HUES64 (cell line): ENCODE measurements around the gene NUMB.
"Not testable (repeated sequence)": the region's sequence is repeated elsewhere in the genome, so short reads cannot be mapped to it uniquely, and the experiment has no call there.

Source experiments
- H3K27ac ChIP-seq: 2 replicates; pipeline ENCODE4 v1.7.0; 2013; ENCODE audit warnings: low read depth, low read length, inconsistent platforms
- H3K27me3 ChIP-seq: 2 replicates; pipeline ENCODE4 v1.6.1; 2013; ENCODE audit warnings: mild to moderate bottlenecking, low read length; ENCODE audit not compliant: insufficient read depth
- H3K36me3 ChIP-seq: 2 replicates; pipeline ENCODE4 v1.6.1; 2013; ENCODE audit warnings: mild to moderate bottlenecking, low read length; ENCODE audit not compliant: insufficient read depth
- H3K4me1 ChIP-seq: 2 replicates; pipeline ENCODE4 v1.6.1; 2013; ENCODE audit warnings: mild to moderate bottlenecking, low read length, moderate library complexity; ENCODE audit not compliant: insufficient read depth
- H3K4me3 ChIP-seq: 2 replicates; pipeline ENCODE4 v1.5.1; 2013; ENCODE audit warnings: mild to moderate bottlenecking, low read length, moderate library complexity
- H3K9ac ChIP-seq: 2 replicates; pipeline ENCODE4 v1.6.1; 2013; ENCODE audit warnings: mild to moderate bottlenecking, low read depth, low read length
- H3K9me3 ChIP-seq: 2 replicates; pipeline ENCODE4 v1.6.1; 2013; ENCODE audit warnings: low read depth, low read length; ENCODE audit not compliant: insufficient read depth
- WGBS: fragments of 150-250, 120-280 bp; methylation state at CpG from one replicate; pipeline ENCODE4 v1.1.7; 2013; ENCODE audit warnings: missing lambda C conversion rate; 5-methylcytosine and 5-hydroxymethylcytosine counted together

NUMB gene

DNA sequence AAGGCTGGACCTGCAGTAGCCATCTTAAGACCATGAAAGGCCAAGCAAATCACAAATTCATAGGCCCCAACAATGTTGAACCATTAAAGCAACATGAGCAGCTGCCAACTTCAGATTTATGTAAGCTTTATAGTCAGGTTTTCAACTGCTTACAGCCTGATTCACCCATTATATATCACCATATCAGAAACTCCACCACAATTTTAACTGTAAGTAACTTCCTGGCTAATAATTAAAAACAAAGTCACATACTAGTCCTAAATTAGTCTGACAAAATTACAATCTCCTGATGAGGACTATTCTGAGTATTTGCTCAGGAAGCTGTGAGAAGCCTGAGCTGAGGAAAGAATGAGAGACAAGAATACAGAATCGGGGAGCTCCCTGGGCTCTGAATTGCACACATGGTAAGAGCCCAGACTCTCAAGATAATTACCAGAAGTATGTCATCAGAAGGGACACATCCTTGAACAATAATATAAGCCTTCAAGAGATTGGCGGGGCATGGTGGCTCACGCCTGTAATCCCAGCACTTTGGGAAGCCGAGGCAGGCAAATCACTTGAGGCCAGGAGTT is 55.1 kb downstream of the NUMB start:
- WGBS, result 98% methylated on average over 4 of the region's 4 CpGs
- no peak overlapping the region for H3K27ac ChIP-seq
- peaks cover 8% of the 10 kb centered on the region; the same call in 1 of the 2 replicates for H3K36me3 ChIP-seq
- H3K4me1 ChIP-seq, result no peaks in the 10 kb centered on the region
- no peak overlapping the region for H3K9ac ChIP-seq
- H3K4me3 ChIP-seq, result no peak overlapping the region
- no peaks in the 10 kb centered on the region for H3K9me3 ChIP-seq
- no peaks in the 10 kb centered on the region for H3K27me3 ChIP-seq

GRCh38 chr14:73402579-73402978 is 55.8 kb downstream of the NUMB start:
- H3K27ac ChIP-seq, result no peak overlapping the region
- H3K4me3 ChIP-seq, result no peak overlapping the region
- peaks cover 7% of the 10 kb centered on the region; the same call in 1 of the 2 replicates for H3K36me3 ChIP-seq
- no peaks in the 10 kb centered on the region for H3K9me3 ChIP-seq
- H3K27me3 ChIP-seq, result no peaks in the 10 kb centered on the region
- no peak overlapping the region for H3K9ac ChIP-seq
- H3K4me1 ChIP-seq, result 0 out of 2 replicates have a peak, but pooled peaks cover 5% of the 10 kb centered on the region
- 95% methylated on average over 2 of the region's 2 CpGs for WGBS

- Histone ChIP-seq H3K4me3 (no peak overlapping the region), H3K9me3 (no peaks in the 10 kb centered on the region), H3K36me3 (no peaks in the 10 kb centered on the region), H3K9ac (no peak overlapping the region), H3K4me1 (0 out of 2 replicates have a peak, but pooled peaks cover 5% of the 10 kb centered on the region), H3K27me3 (no peaks in the 10 kb centered on the region), H3K27ac (no peak overlapping the region)
- 64% methylated on average over 2 of the region's 3 CpGs for WGBS
Measured at GRCh38 chr14:73397810-73398209, 60.5 kb downstream of the NUMB start.

GRCh38 chr14:73394317-73394716 is 64.0 kb downstream of the NUMB start:
- Histone ChIP-seq H3K9me3 (no peaks in the 10 kb centered on the region), H3K27me3 (no peaks in the 10 kb centered on the region), H3K4me3 (no peak overlapping the region), H3K9ac (no peak overlapping the region), H3K36me3 (no peaks in the 10 kb centered on the region), H3K4me1 (0 out of 2 replicates have a peak, but pooled peaks cover 5% of the 10 kb centered on the region), H3K27ac (no peak overlapping the region)
- WGBS, result 81% methylated on average over 1 of the region's 1 CpG

GRCh38 chr14:73393375-73393774 is 65.0 kb downstream of the NUMB start:
- Histone ChIP-seq H3K4me1 (0 out of 2 replicates have a peak, but pooled peaks cover 5% of the 10 kb centered on the region), H3K27ac (no peak overlapping the region), H3K9me3 (no peaks in the 10 kb centered on the region)

DNA sequence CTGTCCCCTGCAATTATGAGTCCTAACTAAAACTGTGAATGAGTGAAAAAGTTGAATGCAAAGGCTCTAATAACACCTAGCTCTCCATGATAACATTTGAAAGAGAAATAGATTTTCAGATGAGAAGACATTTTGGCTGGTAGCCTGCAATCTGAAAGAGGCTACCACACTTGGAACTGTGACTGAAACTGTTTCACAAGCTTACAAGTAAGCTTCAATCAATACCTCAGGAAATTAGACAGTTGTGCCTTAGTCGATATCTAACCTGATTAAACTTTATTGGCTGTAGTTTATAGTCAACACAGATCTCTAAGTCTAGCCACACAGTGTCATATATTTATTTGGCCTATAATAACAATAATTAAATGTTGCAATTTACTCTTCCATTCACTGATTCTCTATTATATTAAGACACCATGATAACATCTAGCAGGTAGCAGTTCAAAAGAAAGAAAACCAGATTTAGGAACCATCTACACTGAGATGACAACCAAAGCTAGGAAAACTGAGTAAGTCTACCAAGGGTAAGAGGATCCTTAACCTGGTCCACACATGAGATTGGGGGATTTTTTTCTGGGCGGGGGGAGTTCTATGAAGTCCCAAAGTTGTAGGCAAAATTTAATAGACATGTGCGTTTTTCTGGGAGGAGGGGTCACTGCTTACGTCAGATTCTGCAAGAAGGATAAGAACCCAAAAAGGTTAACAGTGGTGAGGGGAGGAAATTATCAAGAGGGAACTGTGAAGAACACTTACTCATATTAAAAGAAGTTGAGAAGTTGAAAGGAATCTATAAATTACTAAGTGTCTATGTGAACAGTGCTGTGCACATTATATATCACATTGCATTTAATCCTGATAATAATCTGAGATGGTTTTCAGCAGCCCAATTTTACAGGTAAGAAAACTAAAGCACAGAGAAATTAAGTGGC is 65.8 kb downstream of the NUMB start:
- Histone ChIP-seq H3K27ac (no peak overlapping the region), H3K36me3 (no peaks in the 10 kb centered on the region), H3K9me3 (no peaks in the 10 kb centered on the region), H3K9ac (no peak overlapping the region), H3K4me3 (no peak overlapping the region), H3K27me3 (no peaks in the 10 kb centered on the region), H3K4me1 (0 out of 2 replicates have a peak, but pooled peaks cover under 1% of the 10 kb centered on the region)
- WGBS, result 91% methylated on average over 4 of the region's 4 CpGs

More at GRCh38 chr14:73393375-73393774, 65.0 kb downstream of the NUMB start:
- H3K27me3 ChIP-seq, result no peaks in the 10 kb centered on the region
- no peaks in the 10 kb centered on the region for H3K36me3 ChIP-seq
- H3K4me3 ChIP-seq, result no peak overlapping the region
- H3K9ac ChIP-seq, result no peak overlapping the region

DNA sequence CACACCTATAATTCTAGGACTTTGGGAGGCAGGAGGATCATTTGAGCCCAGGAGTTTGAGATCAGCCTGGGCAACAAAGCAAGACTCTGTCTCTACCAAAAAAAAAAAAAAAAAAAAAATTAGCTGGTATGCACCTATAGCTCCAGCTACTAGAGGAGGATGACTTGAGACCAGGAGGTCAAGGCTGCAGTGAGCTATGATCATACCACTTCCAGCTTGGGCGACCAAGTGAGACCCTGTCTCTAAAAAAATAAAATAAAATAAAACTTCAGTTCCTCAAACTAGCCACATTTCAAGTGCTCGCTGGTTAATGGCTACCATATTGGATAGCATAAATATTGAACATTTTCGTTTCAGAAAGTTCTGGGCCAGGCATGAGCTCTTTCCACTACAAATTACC is 70.5 kb downstream of the NUMB start:
- not testable (repeated sequence) for H3K9me3 ChIP-seq, H3K27ac ChIP-seq, H3K9ac ChIP-seq, H3K36me3 ChIP-seq, H3K4me3 ChIP-seq, H3K4me1 ChIP-seq, H3K27me3 ChIP-seq
- no CpG with 5 or more reads among the region's 3 CpGs for WGBS

DNA sequence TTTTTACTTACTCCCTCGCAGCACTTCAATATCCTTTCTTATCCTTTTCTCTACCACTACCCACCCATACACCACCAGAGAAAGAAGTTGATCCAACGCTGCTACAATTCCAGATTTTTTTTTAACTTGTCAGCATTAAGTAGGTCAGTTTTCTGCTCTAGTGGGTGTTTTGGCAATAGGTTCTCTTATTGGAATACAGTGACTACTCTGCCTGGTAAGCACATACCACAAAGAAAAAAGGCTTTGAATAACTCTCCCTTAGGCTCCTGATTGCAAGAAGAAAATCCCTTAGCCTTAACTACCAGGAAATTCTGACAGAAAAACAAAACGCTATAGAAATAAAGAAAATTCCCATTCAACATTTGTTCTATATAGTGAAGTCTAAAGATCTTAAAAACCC is 72.0 kb downstream of the NUMB start:
- Histone ChIP-seq H3K9ac (no peak overlapping the region), H3K27me3 (no peaks in the 10 kb centered on the region), H3K4me1 (no peaks in the 10 kb centered on the region), H3K36me3 (no peaks in the 10 kb centered on the region), H3K4me3 (no peak overlapping the region), H3K27ac (no peak overlapping the region), H3K9me3 (no peaks in the 10 kb centered on the region)
- WGBS, result 86% methylated on average over 2 of the region's 3 CpGs

DNA sequence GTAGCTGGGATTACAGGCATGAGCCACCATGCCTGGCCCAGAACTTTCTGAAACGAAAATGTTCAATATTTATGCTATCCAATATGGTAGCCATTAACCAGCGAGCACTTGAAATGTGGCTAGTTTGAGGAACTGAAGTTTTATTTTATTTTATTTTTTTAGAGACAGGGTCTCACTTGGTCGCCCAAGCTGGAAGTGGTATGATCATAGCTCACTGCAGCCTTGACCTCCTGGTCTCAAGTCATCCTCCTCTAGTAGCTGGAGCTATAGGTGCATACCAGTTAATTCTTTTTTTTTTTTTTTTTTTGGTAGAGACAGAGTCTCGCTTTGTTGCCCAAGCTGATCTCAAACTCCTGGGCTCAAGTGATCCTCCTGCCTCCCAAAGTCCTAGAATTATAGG is 73.3 kb downstream of the NUMB start:
- not testable (repeated sequence) for H3K36me3 ChIP-seq, H3K27me3 ChIP-seq, H3K4me3 ChIP-seq, H3K27ac ChIP-seq, H3K4me1 ChIP-seq, H3K9me3 ChIP-seq, H3K9ac ChIP-seq
- no CpG with 5 or more reads among the region's 4 CpGs for WGBS

DNA sequence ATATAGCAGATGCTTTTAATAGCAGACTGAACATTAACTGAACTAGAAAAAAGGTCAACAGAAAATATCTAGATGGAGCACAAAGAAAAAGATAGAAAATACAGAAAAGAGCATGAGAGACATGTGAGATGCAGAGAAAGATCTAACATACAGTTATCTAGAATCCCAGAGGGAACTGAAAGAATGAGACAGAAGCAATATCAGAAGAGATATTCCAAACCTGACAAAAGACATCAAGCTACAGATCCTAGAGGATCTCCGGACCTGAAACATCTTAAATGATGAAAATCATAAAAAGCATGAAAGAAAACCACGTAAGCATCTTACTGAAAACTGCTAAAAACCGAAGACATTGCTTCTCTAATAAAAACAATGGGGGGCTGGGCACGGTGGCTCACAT is 75.0 kb downstream of the NUMB start:
- Histone ChIP-seq H3K27ac (no peak overlapping the region), H3K36me3 (no peaks in the 10 kb centered on the region), H3K9me3 (no peaks in the 10 kb centered on the region), H3K4me3 (no peak overlapping the region), H3K4me1 (no peaks in the 10 kb centered on the region), H3K27me3 (no peaks in the 10 kb centered on the region), H3K9ac (no peak overlapping the region)
- 95% methylated on average over 4 of the region's 4 CpGs for WGBS

DNA sequence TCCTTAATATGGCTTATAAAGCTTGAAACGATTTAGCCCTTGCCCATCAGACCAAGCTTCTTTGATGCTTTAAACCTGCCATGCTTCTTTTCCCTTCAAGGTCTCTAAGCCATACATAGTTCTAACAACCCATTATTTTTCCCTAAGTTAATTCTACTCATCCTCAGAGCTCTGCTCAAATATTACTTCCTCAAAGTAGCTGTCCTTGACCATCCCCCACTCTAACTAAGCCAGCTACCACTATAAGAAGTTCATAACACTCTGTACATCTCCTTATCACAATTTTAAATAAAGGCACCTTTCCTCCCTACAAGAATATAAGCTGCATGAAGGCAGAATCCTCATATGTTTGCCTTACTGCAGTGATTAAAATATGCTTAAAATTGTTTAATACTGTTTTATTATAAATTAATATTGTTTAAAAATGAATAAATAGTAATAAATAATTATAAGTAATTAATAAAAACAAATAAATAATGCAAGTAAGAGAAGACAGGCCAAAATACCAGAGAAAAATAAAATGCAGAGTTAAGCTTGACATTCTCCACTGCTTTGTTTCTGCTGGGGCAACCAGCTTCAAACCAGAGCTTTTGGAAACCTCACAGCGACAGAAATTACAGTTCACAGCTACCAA is 76.8 kb downstream of the NUMB start:
- Histone ChIP-seq H3K4me3 (no peak overlapping the region), H3K36me3 (no peaks in the 10 kb centered on the region), H3K4me1 (no peaks in the 10 kb centered on the region), H3K9ac (no peak overlapping the region), H3K27me3 (no peaks in the 10 kb centered on the region), H3K27ac (no peak overlapping the region), H3K9me3 (no peaks in the 10 kb centered on the region)
- 93% methylated on average over 2 of the region's 2 CpGs for whole genome bisulfite sequencing
